Adrenal gland (tissue), 5 donors: ENCODE data around the gene GJA3.

ENCODE experiments used
- POLR2A ChIP-seq, 2 donors: fragments of 450-650 bp; IDR thresholded peaks; one replicate each; pipeline ENCODE4 v1.6.1; 2017; ENCODE audit warnings: antibody characterized with exemption in 2 of 2, mild to moderate bottlenecking in 2 of 2, moderate library complexity in 1 of 2
- TF ChIP-seq, protein P1 (sequence below), 6 experiments: fragments of 450-650 bp in 4 of 6; fragments of 200-600 bp in 2 of 6; sonication (generic) in 1 of 6; IDR thresholded peaks; 1 replicate in 5 of 6; 2 replicates in 1 of 6; pipeline versions ENCODE4 v1.5.1 to v1.8.0; 2016 to 2021; ENCODE audit warnings: antibody characterized with exemption in 6 of 6, mild to moderate bottlenecking in 2 of 6, moderate library complexity in 1 of 6
- donor health status: DM: no; HTN: no; CAD: no.

DNA sequence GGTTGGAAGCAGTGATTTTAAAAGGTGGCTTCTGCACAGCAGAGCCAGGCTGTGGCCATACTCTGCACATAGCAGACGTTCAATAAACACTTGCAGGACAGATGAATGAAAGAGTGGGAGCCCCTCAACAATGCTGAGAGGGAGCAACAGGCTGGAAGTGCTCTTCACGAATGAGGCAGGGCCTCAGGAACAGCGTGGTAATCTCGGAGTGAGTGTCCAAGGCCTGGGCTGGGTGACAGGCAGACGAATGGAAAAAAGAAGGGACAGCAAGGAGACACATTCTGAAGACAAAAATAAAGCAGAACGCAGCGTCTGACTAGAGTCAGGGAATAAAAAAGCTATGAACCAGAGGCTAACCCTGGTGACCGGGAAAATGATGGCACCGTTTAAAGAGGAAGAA lies 11.1 kb downstream of the GJA3 start:
- no peak for TF ChIP-seq POLR2A (IDR thresholded peaks at IDR 0.05)
- TF ChIP-seq, protein P1, sequence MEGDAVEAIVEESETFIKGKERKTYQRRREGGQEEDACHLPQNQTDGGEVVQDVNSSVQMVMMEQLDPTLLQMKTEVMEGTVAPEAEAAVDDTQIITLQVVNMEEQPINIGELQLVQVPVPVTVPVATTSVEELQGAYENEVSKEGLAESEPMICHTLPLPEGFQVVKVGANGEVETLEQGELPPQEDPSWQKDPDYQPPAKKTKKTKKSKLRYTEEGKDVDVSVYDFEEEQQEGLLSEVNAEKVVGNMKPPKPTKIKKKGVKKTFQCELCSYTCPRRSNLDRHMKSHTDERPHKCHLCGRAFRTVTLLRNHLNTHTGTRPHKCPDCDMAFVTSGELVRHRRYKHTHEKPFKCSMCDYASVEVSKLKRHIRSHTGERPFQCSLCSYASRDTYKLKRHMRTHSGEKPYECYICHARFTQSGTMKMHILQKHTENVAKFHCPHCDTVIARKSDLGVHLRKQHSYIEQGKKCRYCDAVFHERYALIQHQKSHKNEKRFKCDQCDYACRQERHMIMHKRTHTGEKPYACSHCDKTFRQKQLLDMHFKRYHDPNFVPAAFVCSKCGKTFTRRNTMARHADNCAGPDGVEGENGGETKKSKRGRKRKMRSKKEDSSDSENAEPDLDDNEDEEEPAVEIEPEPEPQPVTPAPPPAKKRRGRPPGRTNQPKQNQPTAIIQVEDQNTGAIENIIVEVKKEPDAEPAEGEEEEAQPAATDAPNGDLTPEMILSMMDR (IDR thresholded peaks at IDR 0.05), result no peak
